Measurements from ENCODE around the gene FZD10.

DNA sequence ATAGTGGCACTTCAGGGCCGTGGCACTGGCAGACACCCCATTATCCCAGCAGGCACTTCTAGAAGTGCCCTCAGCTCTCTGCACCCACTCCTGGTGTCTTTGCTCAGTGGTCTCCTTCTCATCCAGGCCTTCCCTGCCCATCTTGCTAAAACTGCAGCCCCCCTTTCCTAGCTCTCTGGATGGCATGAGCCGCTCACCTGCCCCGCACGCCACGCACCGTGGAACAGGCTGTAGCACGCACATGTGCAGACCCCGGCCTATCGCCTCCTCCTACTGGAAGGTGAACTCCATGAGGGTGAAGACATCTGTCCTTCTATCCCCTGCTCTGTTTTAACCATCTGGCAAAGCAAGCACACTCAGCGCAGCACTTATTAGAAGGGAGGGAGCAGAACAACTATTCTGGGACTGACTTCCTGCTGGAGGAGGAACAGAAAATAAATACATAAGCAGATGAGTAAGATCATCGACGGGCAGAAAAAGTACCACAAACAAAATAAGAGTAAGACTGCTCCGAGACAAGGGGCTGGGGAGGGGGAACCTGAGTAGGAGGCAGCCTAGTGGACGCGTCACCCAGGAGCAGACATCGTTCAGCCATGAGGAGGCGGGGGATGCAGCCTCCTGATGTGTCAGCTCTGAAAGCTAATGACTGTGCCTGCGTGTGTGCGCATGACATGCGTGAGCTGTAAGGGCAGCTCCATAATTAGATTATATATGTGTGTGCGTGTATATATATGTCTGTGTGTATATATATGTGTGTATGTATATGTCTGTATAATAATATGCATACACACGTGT, 7.8 kb upstream of the FZD10 start:
- TF ChIP-seq, protein P1, sequence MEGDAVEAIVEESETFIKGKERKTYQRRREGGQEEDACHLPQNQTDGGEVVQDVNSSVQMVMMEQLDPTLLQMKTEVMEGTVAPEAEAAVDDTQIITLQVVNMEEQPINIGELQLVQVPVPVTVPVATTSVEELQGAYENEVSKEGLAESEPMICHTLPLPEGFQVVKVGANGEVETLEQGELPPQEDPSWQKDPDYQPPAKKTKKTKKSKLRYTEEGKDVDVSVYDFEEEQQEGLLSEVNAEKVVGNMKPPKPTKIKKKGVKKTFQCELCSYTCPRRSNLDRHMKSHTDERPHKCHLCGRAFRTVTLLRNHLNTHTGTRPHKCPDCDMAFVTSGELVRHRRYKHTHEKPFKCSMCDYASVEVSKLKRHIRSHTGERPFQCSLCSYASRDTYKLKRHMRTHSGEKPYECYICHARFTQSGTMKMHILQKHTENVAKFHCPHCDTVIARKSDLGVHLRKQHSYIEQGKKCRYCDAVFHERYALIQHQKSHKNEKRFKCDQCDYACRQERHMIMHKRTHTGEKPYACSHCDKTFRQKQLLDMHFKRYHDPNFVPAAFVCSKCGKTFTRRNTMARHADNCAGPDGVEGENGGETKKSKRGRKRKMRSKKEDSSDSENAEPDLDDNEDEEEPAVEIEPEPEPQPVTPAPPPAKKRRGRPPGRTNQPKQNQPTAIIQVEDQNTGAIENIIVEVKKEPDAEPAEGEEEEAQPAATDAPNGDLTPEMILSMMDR (IDR thresholded peaks at IDR 0.05 in 8 of 11, conservative IDR thresholded peaks at IDR 0.05 in 3 of 11), result no peak
- no peak for TF ChIP-seq POLR2AphosphoS5 (IDR thresholded peaks at IDR 0.05)

All from spleen (tissue), 7 donors.